HCT116 (cell line): Measurements from ENCODE around the gene GMPPA.

Source experiments
- CEBPB ChIP-seq: IDR thresholded peaks from 2 replicates; pipeline ENCODE4 v1.6.1; 2012; ENCODE audit warnings: low read depth
- CTCF ChIP-seq, 3 experiments: fragments of 200-600 bp in 1 of 3; sonication (generic) in 1 of 3; IDR thresholded peaks in 2 of 3; conservative IDR thresholded peaks in 1 of 3; 2 replicates each; pipeline ENCODE4 v1.5.1; 2012 to 2017; ENCODE audit warnings: low read depth in 2 of 3, low read length in 2 of 3, antibody characterized with exemption in 1 of 3, borderline replicate concordance in 1 of 3, control low read depth in 1 of 3, mild to moderate bottlenecking in 1 of 3, mixed read lengths in 1 of 3, mixed run types in 1 of 3, moderate library complexity in 1 of 3; ENCODE audit not compliant: insufficient read depth in 1 of 3
- EGR1 ChIP-seq: IDR thresholded peaks from 2 replicates; pipeline ENCODE4 v1.6.1; 2012; ENCODE audit warnings: low read depth
- EZH2phosphoT487 ChIP-seq: fragments of 200-600 bp; IDR thresholded peaks from 2 replicates; pipeline ENCODE4 v1.6.1; 2018; ENCODE audit warnings: antibody characterized with exemption, borderline replicate concordance
- JUND ChIP-seq: IDR thresholded peaks from 2 replicates; pipeline ENCODE4 v1.6.1; 2012
- MAX ChIP-seq: IDR thresholded peaks from 2 replicates; pipeline ENCODE4 v1.6.1; 2012
- SIN3A ChIP-seq: IDR thresholded peaks from 2 replicates; pipeline ENCODE4 v1.6.1; 2012; ENCODE audit warnings: low read depth
- SRF ChIP-seq: IDR thresholded peaks from 2 replicates; pipeline ENCODE4 v1.6.1; 2012; ENCODE audit warnings: low read depth
- ZBTB33 ChIP-seq: IDR thresholded peaks from 2 replicates; pipeline ENCODE4 v1.6.1; 2011; ENCODE audit warnings: mild to moderate bottlenecking, low read length, moderate library complexity; ENCODE audit not compliant: insufficient replicate concordance; ENCODE audit errors: extremely low read depth

- TF ChIP-seq CTCF (IDR thresholded peaks at IDR 0.05 in 2 of 3, conservative IDR thresholded peaks at IDR 0.05 in 1 of 3; ENCODE audit: borderline replicate concordance in 1 of 3, insufficient read depth in 1 of 3, low read depth in 2 of 3, low read length in 2 of 3) (peak in 2 of 3 experiments; percentile 30 to 40; a peak in 2 of 6 replicates), MAX (no peak), SRF (no peak), CEBPB (no peak), JUND (no peak), EZH2phosphoT487 (no peak), EGR1 (no peak), ZBTB33 (no peak), SIN3A (no peak)
Observed at GRCh38 chr2:219523031-219523671, 24.5 kb downstream of the GMPPA start.
